Chondrocyte (in vitro differentiated cells): ENCODE results near the gene ELMOD1. TPM values are rescaled to one million over a fixed set of nuclear protein-coding genes. Genes with fewer than 3 reads are reported as not detected.

Experiments
- DNase-seq: peaks from one replicate; pipeline ENCODE4 v3.0.0; 2021; ENCODE audit warnings: mixed read lengths, low spot score
- H3K27ac Mint-ChIP-seq: one replicate; pipeline ENCODE4 v1.8.0; 2021; ENCODE audit warnings: mild to moderate bottlenecking, moderate library complexity, mixed read lengths; ENCODE audit not compliant: unreplicated experiment
- H3K27me3 Mint-ChIP-seq: 2 replicates; pipeline ENCODE4 v1.8.0; 2021; ENCODE audit warnings: low read depth, mixed read lengths
- H3K36me3 Mint-ChIP-seq: 2 replicates; pipeline ENCODE4 v1.8.0; 2021; ENCODE audit warnings: low read depth, mixed read lengths
- H3K4me1 Mint-ChIP-seq: 2 replicates; pipeline ENCODE4 v1.8.0; 2021; ENCODE audit warnings: low read depth, mild to moderate bottlenecking, mixed read lengths
- H3K4me3 Mint-ChIP-seq: one replicate; pipeline ENCODE4 v1.8.0; 2021; ENCODE audit warnings: mild to moderate bottlenecking, moderate library complexity, mixed read lengths; ENCODE audit not compliant: unreplicated experiment
- H3K9me3 Mint-ChIP-seq: 2 replicates; pipeline ENCODE4 v1.8.0; 2021; ENCODE audit warnings: low read depth, mixed read lengths
- CTCF ChIP-seq: fragments of 200-600 bp; sonication (generic); IDR thresholded peaks from 2 replicates; pipeline ENCODE4 v1.5.0; 2021; ENCODE audit warnings: antibody characterized with exemption, mild to moderate bottlenecking, moderate library complexity
- total RNA-seq: library from RNA; stranded (reverse); gene quantifications from 3 replicates; pipeline ENCODE4 v1.2.1, GENCODE V29; 2021

The ELMOD1 gene
- total RNA-seq, 1 donor from 2014 or later = 0.15 TPM

- no peaks in the 10 kb centered on the region for H3K9me3 Mint-ChIP-seq
- peaks cover 22% of the 10 kb centered on the region for H3K27me3 Mint-ChIP-seq
- H3K4me3 Mint-ChIP-seq = no peak overlapping the region
- no peak for TF ChIP-seq CTCF
- no peak overlapping the region for H3K27ac Mint-ChIP-seq
- no peak for DNase-seq
- no peaks in the 10 kb centered on the region for H3K36me3 Mint-ChIP-seq
- H3K4me1 Mint-ChIP-seq = peaks cover 2% of the 10 kb centered on the region
These were observed 116.9 kb downstream of the ELMOD1 start for GRCh38 chr11:107707807-107708206.

- DNase-seq = no peak
- peaks cover 19% of the 10 kb centered on the region for H3K27me3 Mint-ChIP-seq
- TF ChIP-seq CTCF = no peak
- H3K9me3 Mint-ChIP-seq = no peaks in the 10 kb centered on the region
- H3K4me1 Mint-ChIP-seq = peaks cover 2% of the 10 kb centered on the region
- no peaks in the 10 kb centered on the region for H3K36me3 Mint-ChIP-seq
- no peak overlapping the region for H3K27ac Mint-ChIP-seq
- no peak overlapping the region for H3K4me3 Mint-ChIP-seq
These were observed 117.8 kb downstream of the ELMOD1 start for GRCh38 chr11:107708792-107709191.

- Mint-ChIP-seq H3K27me3 (peaks cover 19% of the 10 kb centered on the region), H3K4me1 (no peaks in the 10 kb centered on the region), H3K4me3 (no peak overlapping the region), H3K9me3 (no peaks in the 10 kb centered on the region), H3K27ac (no peak overlapping the region), H3K36me3 (no peaks in the 10 kb centered on the region)
- no peak for DNase-seq
- TF ChIP-seq CTCF = no peak
These were observed 119.4 kb downstream of the ELMOD1 start for GRCh38 chr11:107710301-107710700.

GRCh38 chr11:107711861-107712755, 121.2 kb downstream of the ELMOD1 start, which contains the start of gene SLN:
Gene SLN (minus strand): TSS chr11:107712056.
- no peak for TF ChIP-seq CTCF
- H3K27ac Mint-ChIP-seq = no peak within 1 kb of the TSS
- H3K36me3 Mint-ChIP-seq = no peaks in the 10 kb centered on the region
- no peak within 1 kb of the TSS for H3K4me3 Mint-ChIP-seq
- DNase-seq = no peak
- H3K4me1 Mint-ChIP-seq = no peaks in the 10 kb centered on the region
- H3K27me3 Mint-ChIP-seq = peaks cover 19% of the 10 kb centered on the region
- no peaks in the 10 kb centered on the region for H3K9me3 Mint-ChIP-seq

GRCh38 chr11:107713009-107713408, 122.1 kb downstream of the ELMOD1 start:
- no peaks in the 10 kb centered on the region for H3K4me1 Mint-ChIP-seq
- no peak overlapping the region for H3K27ac Mint-ChIP-seq

More at GRCh38 chr11:107713009-107713408, 122.1 kb downstream of the ELMOD1 start:
- TF ChIP-seq CTCF = no peak
- Mint-ChIP-seq H3K9me3 (no peaks in the 10 kb centered on the region), H3K36me3 (no peaks in the 10 kb centered on the region), H3K4me3 (no peak overlapping the region), H3K27me3 (peaks cover 19% of the 10 kb centered on the region)
- DNase-seq = no peak

Other genes with a start within 250 kb of the ELMOD1 start
- gene CWF19L2, start 133.3 kb upstream of the ELMOD1 start, total RNA-seq = 7.9 to 12.0 TPM (median 8.0 TPM) in 3 replicates
- gene ALKBH8, start 25.4 kb upstream of the ELMOD1 start, total RNA-seq = 5.8 to 9.2 TPM (median 6.2 TPM) in 3 replicates
- gene SLN, start 120.9 kb downstream of the ELMOD1 start, total RNA-seq = not detected in 3 replicates